Stimulated activated CD8-positive, alpha-beta memory T cell treated with anti-CD3 and anti-CD28 coated beads, Interleukin-7, amount 100 ng/mL, for 48 hours (primary cell): ENCODE measurements around the gene GFRA4.

Experiments
- DNase-seq, 2 donors: peaks; one replicate each; pipeline ENCODE4 v3.0.0-alpha.2; 2020; ENCODE audit warnings: low read depth in 1 of 2; ENCODE audit errors: extremely low read depth in 1 of 2

The GFRA4 gene

DNA sequence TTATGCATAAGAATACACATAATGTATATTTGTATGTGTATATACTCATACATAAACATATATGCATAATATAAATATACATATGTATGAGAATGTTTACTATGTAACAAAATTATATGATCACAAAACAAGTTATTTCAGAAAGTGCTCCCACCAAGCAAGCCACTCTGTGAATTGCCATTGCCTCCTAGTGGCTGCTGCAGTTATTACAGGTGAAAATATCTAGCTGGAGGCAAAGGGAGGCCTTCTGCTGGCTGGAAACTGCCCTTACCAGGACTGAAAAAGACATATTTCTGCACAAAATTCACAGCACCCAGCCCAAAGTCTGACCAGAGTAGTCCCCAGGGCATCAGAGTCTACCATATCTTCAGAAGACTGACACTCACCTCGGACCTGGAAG, 33.0 kb upstream of the GFRA4 start:
- no peak for DNase-seq

DNA sequence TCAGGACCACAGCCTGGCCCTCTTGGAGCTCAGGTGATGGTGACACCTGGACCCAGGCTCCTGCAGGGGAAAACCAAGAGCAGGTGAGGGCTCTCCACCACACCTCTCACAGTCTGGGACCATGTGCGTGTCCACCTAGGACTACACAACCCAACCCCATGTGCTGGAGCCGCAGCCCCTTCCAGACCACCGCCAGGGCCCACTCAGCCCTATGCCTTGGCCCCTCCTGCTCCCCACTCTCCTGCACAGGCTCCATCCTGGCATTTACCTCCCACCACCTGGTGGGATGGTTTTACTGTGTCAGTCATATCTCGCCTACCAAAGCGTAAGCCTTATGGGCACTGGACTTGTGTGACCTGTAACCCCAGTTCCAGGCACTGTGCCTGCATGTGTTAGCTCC, 31.7 kb upstream of the GFRA4 start:
- DNase-seq = no peak

DNA sequence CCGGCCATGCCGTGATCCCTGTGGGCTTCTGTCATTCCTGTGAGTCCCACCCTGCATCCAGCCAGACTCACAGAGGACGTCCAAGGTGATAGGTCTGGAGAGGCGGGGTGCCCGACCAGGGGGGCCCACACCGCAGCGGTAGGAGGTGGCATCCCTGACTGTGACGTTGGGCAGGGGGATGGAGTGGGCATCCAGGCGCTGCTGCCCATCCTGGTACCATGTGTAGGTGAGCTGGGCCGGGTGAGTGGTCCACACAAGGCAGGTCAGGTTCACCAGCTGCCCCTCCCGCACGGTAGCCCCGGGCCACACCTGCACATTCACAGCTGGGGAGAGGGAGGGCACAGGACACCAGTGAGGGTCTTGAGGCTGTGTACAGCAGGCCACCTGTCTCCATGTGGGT, 30.2 kb upstream of the GFRA4 start:
- no peak for DNase-seq

DNA sequence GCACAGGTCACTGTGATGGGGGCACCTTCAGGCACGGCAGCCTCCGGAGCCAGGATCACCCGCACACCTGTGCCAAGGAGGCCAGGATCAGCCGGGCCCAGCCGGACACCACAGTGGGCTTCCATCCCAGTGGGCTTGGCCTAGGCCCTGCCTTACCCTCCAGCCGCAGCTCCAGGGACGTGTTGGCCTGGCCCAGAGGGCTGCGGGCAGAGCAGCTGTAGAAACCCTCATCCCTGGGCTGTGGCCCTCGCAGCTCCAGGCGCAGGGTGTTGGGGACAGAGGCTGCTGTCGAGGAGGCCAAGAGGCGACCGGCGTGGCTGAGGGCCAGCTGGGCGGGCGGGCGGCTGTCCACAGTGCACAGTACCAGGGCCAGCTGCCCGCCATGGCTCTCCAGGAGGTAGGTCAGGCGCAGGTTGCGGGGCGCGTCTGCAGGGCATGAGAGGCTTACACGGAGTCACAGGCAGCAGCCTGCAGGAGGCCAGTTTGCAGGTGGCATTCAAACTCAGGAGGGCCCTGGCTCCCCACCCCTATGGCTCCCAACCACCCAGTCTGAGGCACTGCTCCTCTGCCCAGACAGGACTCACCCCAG, 29.6 kb upstream of the GFRA4 start:
- no peak for DNase-seq

DNA sequence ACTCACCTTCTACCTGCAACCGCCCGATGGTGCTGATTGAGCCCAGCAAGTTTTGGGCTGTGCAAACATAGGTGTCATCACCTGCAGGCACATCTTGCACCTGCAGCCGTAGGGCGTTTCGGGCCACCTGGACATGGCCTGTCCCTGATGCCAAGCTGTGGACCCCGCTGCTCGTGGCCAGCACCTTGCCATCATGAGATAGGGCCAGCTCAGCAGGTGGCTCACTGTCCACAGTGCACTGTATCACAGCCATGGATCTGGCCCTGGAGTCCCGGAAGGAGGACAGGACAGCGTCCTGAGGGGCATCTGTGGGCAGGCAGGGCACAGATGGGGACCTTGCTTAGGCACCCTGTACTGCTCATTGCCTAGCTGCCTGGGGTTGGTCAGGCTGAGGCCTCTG, 28.7 kb upstream of the GFRA4 start:
- DNase-seq = no peak

DNA sequence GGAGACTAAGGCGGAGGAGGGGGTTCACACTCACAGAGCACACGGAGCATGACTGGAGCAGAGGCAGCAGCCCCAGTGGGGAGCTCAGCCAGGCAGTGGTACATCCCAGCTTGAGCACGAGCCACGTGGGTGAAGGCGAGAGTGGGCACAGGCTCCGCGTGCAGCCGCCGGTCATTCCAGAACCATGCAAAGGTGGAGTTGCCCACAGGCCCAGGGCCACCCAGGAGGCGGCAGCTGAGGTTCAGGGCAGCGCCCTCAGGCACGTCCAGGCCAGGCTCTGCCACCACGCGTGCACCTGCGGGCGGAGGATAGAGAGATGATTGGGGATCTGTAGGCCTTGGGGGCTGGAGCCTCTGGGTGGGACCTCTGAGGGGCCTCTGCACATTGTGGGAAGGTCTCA, 28.1 kb upstream of the GFRA4 start:
- no peak for DNase-seq

DNA sequence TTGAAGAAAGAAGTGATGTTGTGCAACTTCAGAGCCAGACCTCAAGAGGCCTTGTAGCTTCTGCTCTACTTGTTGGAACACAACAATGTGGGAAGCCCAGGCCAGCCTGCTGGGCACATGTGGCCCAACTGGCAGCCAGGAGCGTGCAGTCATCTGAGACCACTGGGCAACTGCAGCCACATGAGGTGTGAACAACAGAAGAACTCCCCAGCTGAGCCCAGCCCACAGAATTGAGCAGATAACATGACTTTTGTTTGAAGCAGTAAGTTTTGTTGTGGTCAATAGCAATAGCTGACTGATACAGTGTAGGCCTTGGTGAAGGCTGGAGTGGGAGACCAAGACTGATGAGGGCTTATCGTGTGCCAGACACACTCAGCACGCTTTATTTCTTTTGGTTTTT, 27.2 kb upstream of the GFRA4 start:
- DNase-seq = no peak

DNA sequence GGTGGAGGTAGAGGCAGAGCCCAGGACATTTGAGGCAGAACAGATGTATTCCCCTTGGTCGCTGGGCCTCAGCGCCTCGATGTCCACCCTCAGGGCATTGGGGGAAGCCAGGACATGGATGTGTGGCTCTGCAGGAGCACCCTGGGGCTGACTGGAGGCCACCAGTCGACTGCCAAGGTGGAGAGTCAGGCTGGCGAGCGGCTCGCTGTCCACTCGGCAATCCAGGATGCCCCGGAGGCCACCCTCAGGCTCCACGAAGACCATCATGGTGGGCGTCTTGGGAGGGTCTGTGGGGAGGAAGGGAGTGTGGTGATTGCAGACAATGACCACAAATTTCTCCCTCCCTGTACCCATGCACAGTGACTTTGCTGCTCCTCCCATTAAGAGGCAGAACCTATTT, 26.8 kb upstream of the GFRA4 start:
- DNase-seq = no peak

DNA sequence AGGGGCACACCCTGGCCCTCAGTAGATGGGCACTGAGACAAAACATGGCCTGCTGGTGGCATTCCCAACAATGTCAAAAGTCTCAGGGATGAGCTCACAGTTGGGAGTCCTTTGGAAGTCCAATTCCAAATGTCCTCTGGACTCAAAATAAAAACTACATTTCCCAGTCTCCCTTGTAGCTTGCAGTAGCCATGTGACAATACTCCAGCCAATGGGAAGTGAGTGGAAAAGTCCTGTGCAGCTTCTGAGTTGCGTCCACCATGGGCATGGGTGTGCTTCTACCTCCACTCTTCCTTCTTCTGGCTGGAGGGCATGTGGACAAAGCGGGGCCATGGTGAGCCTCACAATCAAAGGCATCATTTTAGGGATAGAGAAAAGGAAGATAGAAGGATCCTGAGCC, 24.5 kb upstream of the GFRA4 start:
- DNase-seq = no peak

DNA sequence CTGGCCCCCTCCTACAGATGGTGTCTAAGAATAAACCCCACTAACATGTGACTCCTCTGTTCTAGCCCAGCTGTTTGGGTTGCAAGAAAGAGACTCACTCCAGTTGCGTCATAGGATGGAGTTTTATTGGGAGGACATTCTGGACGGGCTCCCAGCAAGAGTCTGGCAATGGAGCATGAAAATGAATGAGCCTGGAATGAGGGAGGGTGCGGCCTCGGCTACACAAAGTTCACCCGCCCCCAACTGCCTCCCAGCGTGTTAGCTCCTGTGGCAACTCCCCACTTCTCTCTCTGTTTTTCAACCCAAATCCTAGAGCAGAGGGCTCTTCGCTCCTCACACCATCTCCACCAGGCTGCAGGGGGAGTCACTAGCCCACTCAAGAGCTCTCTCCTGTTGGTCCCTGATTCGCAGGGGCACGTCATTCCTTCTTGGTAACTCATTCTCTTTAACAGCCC, 23.7 kb upstream of the GFRA4 start:
- DNase-seq = no peak

DNA sequence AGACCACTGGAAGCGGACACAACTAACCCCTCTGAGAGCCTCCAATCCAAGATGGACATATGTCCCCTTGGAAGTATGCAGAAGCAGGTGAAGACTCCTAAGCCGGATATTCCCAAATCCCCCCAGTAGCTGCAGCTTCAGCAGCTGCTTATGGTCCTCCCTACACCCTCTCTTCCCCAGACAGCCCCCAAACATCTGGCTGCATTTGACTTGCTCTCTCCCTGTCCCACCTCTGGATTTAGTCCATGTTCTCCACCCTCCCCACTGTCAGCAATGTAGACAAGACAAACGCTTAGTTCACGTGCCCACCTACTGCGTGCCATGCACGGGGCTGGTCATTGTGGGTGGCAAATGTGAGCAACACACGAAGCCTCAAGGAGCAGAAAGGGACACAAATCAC, 23.2 kb upstream of the GFRA4 start:
- DNase-seq = no peak

DNA sequence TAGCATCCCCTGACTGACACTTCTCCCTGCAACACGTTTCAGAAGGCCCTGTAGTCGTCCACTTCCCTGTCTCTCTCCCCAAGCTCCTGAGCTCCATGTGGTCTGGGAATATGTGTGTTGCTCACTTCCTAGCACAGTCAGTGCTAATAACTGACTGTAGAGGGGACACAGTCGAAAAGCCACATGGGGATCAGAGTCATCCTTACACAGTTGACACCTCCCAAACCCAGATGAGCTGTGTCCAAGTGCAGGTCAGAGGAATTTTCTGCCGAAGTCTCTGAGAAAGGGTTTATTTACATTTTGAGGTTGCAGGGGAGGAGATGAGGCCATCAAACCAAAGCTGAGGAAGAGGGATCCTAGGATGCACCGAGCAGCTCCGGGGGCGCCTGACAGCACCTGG, 22.1 kb upstream of the GFRA4 start:
- DNase-seq = no peak

DNA sequence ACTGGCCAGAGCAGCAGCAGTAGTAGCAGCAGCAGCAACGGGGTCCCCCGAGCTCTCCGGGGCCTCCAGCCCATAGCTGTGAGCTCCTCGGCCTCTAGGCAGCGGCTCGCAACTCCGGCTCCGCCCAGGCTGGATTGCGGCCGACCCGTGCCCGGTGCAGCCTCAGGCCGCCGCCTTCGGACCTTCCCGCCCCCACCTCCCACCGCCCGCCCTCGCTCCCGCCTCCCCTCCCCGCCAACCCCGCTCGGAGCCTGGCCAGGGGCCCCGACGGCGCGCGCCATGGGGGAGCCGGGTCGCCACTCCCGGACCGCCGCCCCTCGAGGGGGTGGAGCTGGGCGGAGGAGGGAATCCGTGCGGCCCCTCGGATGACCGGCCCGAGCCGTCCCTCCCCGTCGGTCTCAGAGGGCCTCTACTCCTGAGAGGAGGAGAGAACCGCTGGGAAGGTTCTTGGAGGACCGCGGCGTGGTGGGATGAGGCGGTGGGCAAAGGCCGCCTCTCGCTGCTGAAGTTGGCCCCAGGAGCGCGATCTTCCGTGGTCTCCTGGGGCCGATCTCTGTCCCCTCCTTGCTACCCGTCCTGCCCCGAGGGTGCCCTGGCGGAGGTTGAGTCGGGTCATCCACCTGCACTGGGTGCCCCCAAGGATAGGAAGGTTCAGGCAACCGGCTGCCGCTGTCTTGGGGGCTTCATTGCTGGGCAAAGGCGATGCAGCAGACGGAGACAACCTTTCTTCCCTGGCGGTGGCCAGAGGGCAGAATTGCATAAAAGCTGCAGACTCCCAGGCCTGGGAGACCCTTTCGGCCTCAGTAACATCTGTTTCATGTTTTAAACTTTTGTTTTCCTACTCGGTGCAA, 19.0 kb upstream of the GFRA4 start, which contains the start of gene ADAM33:
ADAM33 (minus strand) TSS at position 80 of the 851 bp plus-strand sequence; CDS start at position 74, 6 bp downstream.
- DNase-seq = no peak

DNA sequence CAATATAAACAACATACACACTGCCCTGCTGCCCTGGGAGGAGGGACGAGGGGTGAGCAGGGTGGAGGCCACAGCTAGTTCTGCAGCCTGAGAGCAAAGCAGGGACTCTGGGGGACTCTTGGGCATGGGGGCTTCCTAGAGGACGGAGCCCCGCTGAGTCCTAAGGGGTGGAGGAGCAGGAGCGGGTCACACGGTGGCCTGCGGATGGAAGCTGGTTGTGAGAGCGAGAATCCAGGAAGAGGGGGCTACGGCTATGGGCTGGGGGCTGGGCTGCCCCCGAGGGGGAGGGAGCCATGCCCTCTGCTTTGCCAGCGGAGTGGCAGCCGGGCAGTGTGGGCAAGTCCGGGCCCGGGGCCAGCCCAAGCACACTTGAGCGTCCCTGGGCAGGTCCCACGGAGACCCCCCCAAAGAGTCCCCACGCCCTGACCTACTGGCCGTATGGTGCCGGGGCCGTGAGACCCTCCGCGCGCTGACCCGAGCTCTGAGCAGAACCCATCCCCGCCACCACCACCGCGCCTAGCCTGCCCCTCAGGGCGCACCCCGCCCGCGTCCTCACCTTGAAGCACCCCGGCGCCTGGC, 18.2 kb upstream of the GFRA4 start:
- no peak for DNase-seq

DNA sequence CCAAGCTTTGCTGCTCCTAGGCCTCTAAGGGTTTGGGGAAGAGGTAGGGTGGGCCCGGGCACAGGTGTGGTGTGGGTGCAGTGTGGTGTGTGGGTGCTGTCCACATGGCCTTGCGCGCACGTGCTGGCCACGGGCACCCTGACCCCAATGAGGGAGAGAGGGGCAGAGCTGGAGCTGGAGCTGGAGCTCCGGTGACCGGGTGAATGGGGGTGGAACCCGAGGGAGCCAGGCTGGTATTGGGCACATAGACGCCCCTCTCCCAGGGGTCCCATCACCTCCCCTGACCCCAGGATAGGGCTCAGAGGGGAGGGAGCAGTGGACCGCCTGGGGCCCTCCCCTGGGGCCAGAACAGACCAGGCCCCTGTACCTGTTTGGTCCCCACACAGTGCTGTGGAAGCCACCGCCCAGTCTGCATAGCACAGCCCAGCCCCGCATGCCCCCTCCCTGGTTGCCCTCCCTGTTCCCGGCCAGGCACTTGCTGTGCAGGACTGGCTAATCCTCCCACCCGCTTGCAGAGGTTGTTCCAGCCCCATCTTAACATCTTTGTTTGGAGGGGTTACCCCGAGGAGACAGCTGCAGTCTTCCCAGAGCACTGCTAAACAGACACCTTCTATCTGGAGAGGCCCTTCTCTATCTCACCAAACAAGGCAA, 17.6 kb upstream of the GFRA4 start:
- DNase-seq = no peak

DNA sequence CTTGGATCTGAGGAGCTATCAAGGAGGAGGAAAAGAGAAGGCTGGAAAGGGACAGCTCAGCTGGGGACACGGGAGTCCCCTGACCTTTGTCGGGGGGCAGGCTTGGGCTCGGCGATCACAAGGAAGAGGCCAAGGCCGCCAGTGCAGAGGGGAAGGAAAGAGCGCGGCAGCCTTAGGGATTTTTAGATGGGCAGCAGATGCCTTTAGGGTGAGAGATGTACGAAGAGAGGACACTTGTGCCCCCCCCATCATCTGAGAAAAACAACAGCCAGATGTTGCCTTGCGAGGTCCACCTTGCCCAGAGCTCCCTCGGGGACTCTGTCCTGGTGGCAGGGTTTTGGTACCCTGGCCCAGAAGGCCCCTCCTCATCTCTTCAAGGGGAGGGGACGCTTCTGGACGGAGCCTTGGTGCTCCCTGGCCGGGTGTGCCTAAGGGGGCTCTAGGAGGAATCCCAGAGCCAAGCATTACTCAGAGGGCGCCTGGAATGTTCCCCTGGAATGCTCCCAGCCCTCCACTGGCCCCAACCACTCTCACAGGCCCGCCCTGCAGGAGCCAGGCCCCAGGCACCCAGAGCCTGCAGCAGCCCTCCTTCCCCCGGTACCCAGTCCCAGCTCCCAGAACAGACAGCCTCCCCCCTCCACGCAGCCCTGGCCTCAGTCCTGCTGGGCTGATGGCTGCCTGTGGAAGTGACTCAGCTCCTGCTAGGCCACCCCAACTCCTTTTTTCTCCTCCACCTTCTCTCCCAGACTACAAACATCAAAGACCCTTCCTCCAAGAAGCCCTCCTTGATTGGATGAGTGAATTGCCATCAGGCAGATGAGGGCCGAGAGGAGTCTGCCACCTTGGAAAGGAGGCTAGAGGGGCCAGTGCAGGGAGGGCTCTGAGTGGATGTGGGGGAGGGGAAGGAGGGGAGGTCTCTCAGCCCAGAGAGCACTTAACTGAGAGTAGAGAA, 16.8 kb upstream of the GFRA4 start:
- DNase-seq = no peak

DNA sequence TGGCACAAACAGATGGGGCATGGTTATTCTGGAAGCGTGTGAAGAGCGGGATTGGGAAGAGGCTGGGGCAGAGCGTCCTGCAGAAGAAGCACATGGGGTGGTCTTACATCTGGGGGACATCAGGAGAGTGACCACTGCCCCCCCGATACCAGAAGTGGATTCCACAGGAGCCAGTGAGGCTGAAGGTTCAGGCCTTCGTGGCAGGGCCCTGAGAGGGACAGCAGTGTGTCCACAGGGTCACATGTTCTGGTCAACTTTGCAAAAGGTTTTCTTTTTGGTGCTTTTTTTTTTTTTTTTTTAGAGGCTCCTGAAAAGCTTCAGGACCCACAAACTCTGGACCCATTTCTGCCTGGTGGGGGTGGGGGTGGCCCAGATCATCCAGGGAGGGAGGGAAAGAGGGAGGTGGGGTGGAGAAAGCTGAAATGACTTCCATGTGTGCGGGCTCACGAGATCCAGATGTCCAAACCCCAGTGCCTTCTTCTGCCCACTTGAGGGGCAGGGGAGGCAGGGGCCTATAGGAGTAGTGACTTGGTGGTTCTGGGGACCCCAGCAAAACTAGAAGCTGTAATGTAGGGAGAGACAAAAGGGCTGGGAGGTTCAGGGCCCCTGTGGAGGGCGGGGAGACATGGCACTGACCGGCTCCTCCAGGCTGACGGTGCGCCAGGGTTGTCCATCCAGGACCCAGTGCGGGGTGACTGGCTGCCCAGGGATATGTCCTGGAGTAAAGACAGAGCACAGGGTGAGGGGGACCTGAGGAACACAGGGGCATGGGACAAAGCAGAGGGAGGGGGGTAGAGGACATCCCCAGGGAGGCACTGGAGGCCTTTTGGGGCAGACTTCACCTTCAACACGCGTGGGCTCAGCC, 15.9 kb upstream of the GFRA4 start:
- DNase-seq = no peak

DNA sequence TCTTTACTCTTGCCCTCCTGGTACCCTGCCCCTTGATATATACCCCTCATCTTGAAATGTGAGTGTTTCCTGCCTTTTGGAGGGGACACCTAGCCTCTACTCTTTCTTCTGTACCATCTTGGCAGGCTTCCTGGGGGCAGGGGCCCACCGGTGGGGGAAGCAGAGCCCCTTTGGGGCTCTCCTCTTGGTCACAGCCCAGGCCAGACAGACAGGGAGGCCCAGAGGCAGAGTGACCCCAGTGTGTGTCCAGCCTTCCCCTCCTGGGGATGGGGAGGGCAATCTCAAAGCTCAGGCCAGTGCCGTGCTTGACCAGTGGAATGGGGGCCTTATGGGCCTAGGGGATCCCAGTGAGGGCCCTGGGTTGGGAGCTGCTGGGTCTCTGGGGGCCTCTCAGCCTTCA, 15.0 kb upstream of the GFRA4 start:
- DNase-seq = no peak

DNA sequence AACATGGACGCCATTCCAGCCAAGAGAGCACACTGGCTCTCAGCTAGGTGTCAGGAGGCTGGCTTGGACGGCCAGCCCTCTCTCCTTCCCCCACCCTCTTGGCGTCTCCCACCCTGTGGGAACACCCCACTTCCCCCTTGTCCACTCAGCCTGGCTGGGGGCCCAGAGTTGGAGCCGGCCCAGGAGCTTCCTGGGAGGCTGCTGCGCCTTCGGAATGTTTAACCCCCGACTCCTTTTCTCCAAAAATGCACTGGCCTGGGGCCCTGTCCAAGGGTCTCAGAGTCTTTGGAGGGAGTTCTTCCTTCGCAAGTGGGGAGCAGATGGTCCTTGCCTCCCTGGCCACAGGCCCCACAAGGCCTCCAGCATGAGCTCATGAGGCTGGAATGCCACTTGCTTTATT, 14.5 kb upstream of the GFRA4 start:
- no peak for DNase-seq
